ENCODE measurements around the gene ORC2.

DNA sequence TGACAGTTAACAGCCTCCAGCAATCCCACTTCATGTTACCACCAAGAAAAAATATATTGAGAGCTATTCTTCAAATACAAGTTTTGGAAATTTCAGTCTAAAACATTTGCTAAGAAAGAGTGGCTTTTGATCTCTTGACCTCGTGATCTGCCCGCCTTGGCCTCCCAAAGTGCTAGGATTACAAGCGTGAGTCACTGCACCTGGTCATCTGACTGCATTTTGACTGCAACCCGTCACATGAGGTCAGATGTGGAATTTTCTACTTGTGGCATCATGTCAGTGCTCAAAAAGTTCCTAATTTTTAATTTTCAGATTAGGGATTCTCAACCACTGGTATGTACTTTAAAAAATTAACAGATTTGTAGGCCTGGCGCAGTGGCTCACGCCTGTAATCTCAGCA lies 89.9 kb downstream of the ORC2 start:
- TF ChIP-seq, protein P1, sequence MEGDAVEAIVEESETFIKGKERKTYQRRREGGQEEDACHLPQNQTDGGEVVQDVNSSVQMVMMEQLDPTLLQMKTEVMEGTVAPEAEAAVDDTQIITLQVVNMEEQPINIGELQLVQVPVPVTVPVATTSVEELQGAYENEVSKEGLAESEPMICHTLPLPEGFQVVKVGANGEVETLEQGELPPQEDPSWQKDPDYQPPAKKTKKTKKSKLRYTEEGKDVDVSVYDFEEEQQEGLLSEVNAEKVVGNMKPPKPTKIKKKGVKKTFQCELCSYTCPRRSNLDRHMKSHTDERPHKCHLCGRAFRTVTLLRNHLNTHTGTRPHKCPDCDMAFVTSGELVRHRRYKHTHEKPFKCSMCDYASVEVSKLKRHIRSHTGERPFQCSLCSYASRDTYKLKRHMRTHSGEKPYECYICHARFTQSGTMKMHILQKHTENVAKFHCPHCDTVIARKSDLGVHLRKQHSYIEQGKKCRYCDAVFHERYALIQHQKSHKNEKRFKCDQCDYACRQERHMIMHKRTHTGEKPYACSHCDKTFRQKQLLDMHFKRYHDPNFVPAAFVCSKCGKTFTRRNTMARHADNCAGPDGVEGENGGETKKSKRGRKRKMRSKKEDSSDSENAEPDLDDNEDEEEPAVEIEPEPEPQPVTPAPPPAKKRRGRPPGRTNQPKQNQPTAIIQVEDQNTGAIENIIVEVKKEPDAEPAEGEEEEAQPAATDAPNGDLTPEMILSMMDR (IDR thresholded peaks at IDR 0.05), result no peak
- no peak for TF ChIP-seq POLR2A (IDR thresholded peaks at IDR 0.05)

Data from esophagus squamous epithelium (tissue), 4 donors.